CD4-positive, alpha-beta memory T cell (primary cell): Measurements from ENCODE around the gene CCDC3. TPM values are rescaled to one million over a fixed set of nuclear protein-coding genes. Genes with fewer than 3 reads are reported as not detected.

Experiments
- CTCF ChIA-PET: fragments of 350-600 bp; sonication (Branson Sonifier 250); formaldehyde crosslinking; loops from one replicate; lab custom pipeline; 2021; ENCODE audit warnings: inconsistent platforms; ENCODE audit not compliant: partially characterized antibody; lab: Charles Lee
- POLR2A ChIA-PET: fragments of 350-600 bp; sonication (Branson Sonifier 250); formaldehyde crosslinking; loops from one replicate; lab custom pipeline; 2021; ENCODE audit not compliant: partially characterized antibody; lab: Charles Lee
- DNase-seq, 5 donors: peaks; one replicate each; pipeline versions ENCODE4 v3.0.0 to v3.0.0-alpha.2; 2020 to 2022; ENCODE audit warnings: mixed read lengths in 1 of 5
- H3K27ac ChIP-seq: one replicate; pipeline ENCODE4 v1.7.0; 2013; ENCODE audit warnings: low read depth, low read length
- H3K27me3 ChIP-seq: 2 replicates; pipeline ENCODE4 v1.7.0; 2013; ENCODE audit warnings: mild to moderate bottlenecking, low read length, moderate library complexity; ENCODE audit not compliant: insufficient read depth
- H3K36me3 ChIP-seq: 2 replicates; pipeline ENCODE4 v1.7.0; 2013; ENCODE audit warnings: mild to moderate bottlenecking, low read length, moderate library complexity; ENCODE audit not compliant: insufficient read depth
- H3K4me1 ChIP-seq: 2 replicates; pipeline ENCODE4 v1.7.0; 2013; ENCODE audit warnings: mild to moderate bottlenecking, low read length, moderate library complexity; ENCODE audit not compliant: insufficient read depth
- H3K4me3 ChIP-seq, 2 donors: one replicate each; pipeline ENCODE4 v1.7.0; 2013; ENCODE audit warnings: low read length in 2 of 2, mild to moderate bottlenecking in 1 of 2
- H3K9me3 ChIP-seq, 2 donors: one replicate each; pipeline ENCODE4 v1.7.0; 2013; ENCODE audit warnings: low read length in 2 of 2, control low read depth in 1 of 2; ENCODE audit not compliant: control insufficient read depth in 1 of 2
- H3K27ac Mint-ChIP-seq, 7 donors: one replicate each; pipeline ENCODE4 v1.8.0; 2020 to 2021; ENCODE audit warnings: mixed read lengths in 7 of 7, mild to moderate bottlenecking in 6 of 7, inconsistent platforms in 3 of 7, moderate library complexity in 3 of 7
- H3K27me3 Mint-ChIP-seq, 2 donors: one replicate each; pipeline ENCODE4 v1.8.0; 2020 to 2021; ENCODE audit warnings: mixed read lengths in 2 of 2
- H3K36me3 Mint-ChIP-seq, 2 donors: one replicate each; pipeline ENCODE4 v1.8.0; 2020 to 2021; ENCODE audit warnings: mixed read lengths in 2 of 2, inconsistent platforms in 1 of 2, mild to moderate bottlenecking in 1 of 2
- H3K4me1 Mint-ChIP-seq, 4 donors: one replicate each; pipeline ENCODE4 v1.8.0; 2020 to 2021; ENCODE audit warnings: mixed read lengths in 4 of 4, mild to moderate bottlenecking in 1 of 4
- H3K4me3 Mint-ChIP-seq, 8 donors: one replicate each; pipeline ENCODE4 v1.8.0; 2020 to 2021; ENCODE audit warnings: mixed read lengths in 8 of 8, mild to moderate bottlenecking in 7 of 8, moderate library complexity in 6 of 8, inconsistent platforms in 3 of 8
- H3K9me3 Mint-ChIP-seq, 8 donors: one replicate each; pipeline ENCODE4 v1.8.0; 2020 to 2021; ENCODE audit warnings: mixed read lengths in 8 of 8, mild to moderate bottlenecking in 5 of 8, inconsistent platforms in 3 of 8, moderate library complexity in 1 of 8
- intact Hi-C: fragments of 100-400 bp; cut with micrococcal nuclease; formaldehyde crosslinking; loops from one replicate; pipeline ENCODE4 v1.15.1; 2023
- polyA plus RNA-seq, 2 donors: library from polyadenylated mRNA; unstranded; fragments of 300-500 nt; fragmentation: Illumina TruSeq; gene quantifications; one replicate each; pipeline ENCODE4 v1.2.3, GENCODE V29; 2021
- total RNA-seq, 2 experiments: library from RNA; stranded (reverse); gene quantifications; one replicate each; pipeline ENCODE4 v1.2.3, GENCODE V29; 2021

The CCDC3 gene
- total and polyA plus RNA-seq, 4 experiments from 2014 or later, result not detected

- peaks cover 0 to 21% (median 13%) of the 10 kb centered on the region in 8 donors for H3K9me3 Mint-ChIP-seq
- H3K27ac Mint-ChIP-seq, result no peak overlapping the region
- no peaks in the 10 kb centered on the region for H3K36me3 ChIP-seq
- ChIA-PET POLR2A (no interaction called here), CTCF (no interaction called here)
- H3K4me1 ChIP-seq, result no peaks in the 10 kb centered on the region
- peaks cover 2 to 6% of the 10 kb centered on the region in 2 donors for H3K27me3 Mint-ChIP-seq
- H3K4me3 Mint-ChIP-seq, result no peak overlapping the region
- peaks cover 0 to 4% of the 10 kb centered on the region in 2 donors for H3K36me3 Mint-ChIP-seq
- H3K9me3 ChIP-seq, result no peaks in the 10 kb centered on the region
- H3K4me3 ChIP-seq, result no peak overlapping the region
- DNase-seq, result no peak
- intact Hi-C loops, result no loop called here
- no peaks in the 10 kb centered on the region for H3K27me3 ChIP-seq
- no peak overlapping the region for H3K27ac ChIP-seq
- no peaks in the 10 kb centered on the region for H3K4me1 Mint-ChIP-seq
These were observed 50.9 kb downstream of the CCDC3 start for GRCh38 chr10:12950583-12951128.

DNA sequence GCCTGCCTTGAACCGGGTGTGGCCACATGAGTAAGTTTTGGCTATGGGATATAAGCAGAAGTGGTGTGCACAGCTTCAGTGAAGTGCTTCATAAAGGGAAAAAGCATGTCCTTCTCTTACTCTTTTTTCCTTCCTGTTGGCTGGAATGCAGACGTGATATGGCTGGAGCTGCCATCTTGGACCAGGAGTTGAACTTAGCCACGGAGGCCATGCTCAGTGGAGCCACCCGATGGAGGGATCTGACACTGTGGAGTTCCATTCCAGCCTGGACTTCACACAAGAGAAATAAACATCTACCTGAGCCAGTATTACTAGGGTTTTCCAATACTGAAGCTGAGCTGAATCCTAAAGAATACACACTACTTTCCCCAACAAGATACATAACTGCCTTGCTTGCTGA, 52.3 kb downstream of the CCDC3 start:
- H3K4me1 ChIP-seq, result no peaks in the 10 kb centered on the region
- POLR2A ChIA-PET, result no interaction called here
- intact Hi-C loops, result no loop called here
- Mint-ChIP-seq H3K4me1 (no peaks in the 10 kb centered on the region), H3K27me3 (peaks cover 2 to 3% of the 10 kb centered on the region in 2 donors), H3K27ac (no peak overlapping the region), H3K9me3 (peaks cover 0 to 18% (median 12%) of the 10 kb centered on the region in 8 donors), H3K4me3 (no peak overlapping the region), H3K36me3 (peaks cover 0 to 4% of the 10 kb centered on the region in 2 donors)
- no peak overlapping the region for H3K27ac ChIP-seq
- no peaks in the 10 kb centered on the region for H3K9me3 ChIP-seq
- CTCF ChIA-PET, result no interaction called here
- no peak overlapping the region for H3K4me3 ChIP-seq
- no peaks in the 10 kb centered on the region for H3K27me3 ChIP-seq
- H3K36me3 ChIP-seq, result no peaks in the 10 kb centered on the region
- no peak for DNase-seq

DNA sequence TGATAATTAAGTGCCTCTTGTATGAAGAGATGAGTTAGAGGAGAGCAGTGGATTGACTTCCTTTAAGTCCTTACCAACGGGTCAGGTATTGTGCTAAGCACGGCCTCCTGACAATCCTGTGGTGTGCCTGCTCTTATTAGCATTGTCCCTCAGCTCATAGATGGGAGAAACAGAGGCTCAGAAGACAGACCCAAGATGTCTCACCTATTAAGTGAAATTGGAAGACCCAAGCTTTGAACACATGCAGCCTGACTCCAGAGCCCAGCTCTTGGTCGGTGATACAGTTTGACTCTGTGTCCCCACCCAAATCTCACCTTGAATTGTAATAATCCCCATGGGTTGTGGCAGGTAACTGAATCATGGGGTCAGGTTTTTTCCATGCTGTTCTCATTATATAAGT, 53.8 kb downstream of the CCDC3 start:
- Histone ChIP-seq H3K36me3 (no peaks in the 10 kb centered on the region), H3K9me3 (no peaks in the 10 kb centered on the region), H3K27me3 (no peaks in the 10 kb centered on the region), H3K27ac (no peak overlapping the region), H3K4me1 (no peaks in the 10 kb centered on the region), H3K4me3 (no peak overlapping the region)
- Mint-ChIP-seq H3K36me3 (no peaks in the 10 kb centered on the region), H3K9me3 (peaks cover 0 to 10% (median 4%) of the 10 kb centered on the region in 8 donors), H3K27me3 (peaks cover 1 to 5% of the 10 kb centered on the region in 2 donors), H3K4me1 (no peaks in the 10 kb centered on the region), H3K27ac (no peak overlapping the region), H3K4me3 (no peak overlapping the region)
- intact Hi-C loops, result no loop called here
- POLR2A ChIA-PET, result no interaction called here
- DNase-seq, result no peak
- CTCF ChIA-PET, result no interaction called here

DNA sequence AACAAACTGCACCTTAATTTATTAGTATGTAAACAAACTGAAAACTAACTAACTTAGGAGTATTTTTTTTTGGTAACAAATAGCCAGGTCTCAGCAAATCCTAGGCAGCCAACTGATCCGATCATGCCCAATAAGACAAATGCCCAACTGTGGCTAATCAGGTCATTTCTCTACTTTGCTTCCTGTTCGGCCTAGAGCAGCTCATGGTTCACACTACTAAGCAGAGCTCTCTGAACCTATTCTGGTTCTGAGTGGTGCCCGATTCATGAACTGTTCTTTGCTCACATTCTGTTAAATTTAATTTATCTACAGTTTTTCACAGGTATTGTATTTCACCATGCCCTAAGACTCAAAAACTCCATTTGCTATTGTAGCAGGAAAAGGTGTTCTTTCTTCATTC, 55.1 kb downstream of the CCDC3 start:
- no peak overlapping the region for H3K27ac ChIP-seq
- no peaks in the 10 kb centered on the region for H3K9me3 ChIP-seq
- Mint-ChIP-seq H3K4me1 (no peaks in the 10 kb centered on the region), H3K36me3 (no peaks in the 10 kb centered on the region), H3K4me3 (no peak overlapping the region), H3K27ac (no peak overlapping the region), H3K27me3 (peaks cover 1 to 5% of the 10 kb centered on the region in 2 donors), H3K9me3 (peaks cover 0 to 3% (median 0%) of the 10 kb centered on the region in 8 donors)
- no peak for DNase-seq
- ChIA-PET POLR2A (no interaction called here), CTCF (no interaction called here)
- no peaks in the 10 kb centered on the region for H3K36me3 ChIP-seq
- no peaks in the 10 kb centered on the region for H3K27me3 ChIP-seq
- intact Hi-C loops, result no loop called here
- H3K4me1 ChIP-seq, result no peaks in the 10 kb centered on the region
- H3K4me3 ChIP-seq, result no peak overlapping the region

GRCh38 chr10:12945690-12946359, 55.7 kb downstream of the CCDC3 start:
- no peak overlapping the region for H3K27ac Mint-ChIP-seq
- H3K27me3 ChIP-seq, result no peaks in the 10 kb centered on the region
- H3K4me1 Mint-ChIP-seq, result no peaks in the 10 kb centered on the region
- H3K36me3 ChIP-seq, result no peaks in the 10 kb centered on the region
- H3K36me3 Mint-ChIP-seq, result no peaks in the 10 kb centered on the region
- H3K4me3 Mint-ChIP-seq, result no peak overlapping the region
- no peak overlapping the region for H3K4me3 ChIP-seq
- H3K27ac ChIP-seq, result no peak overlapping the region
- no peaks in the 10 kb centered on the region for H3K9me3 ChIP-seq
- peaks cover 1 to 5% of the 10 kb centered on the region in 2 donors for H3K27me3 Mint-ChIP-seq
- no peak for DNase-seq
- ChIA-PET POLR2A (no interaction called here), CTCF (no interaction called here)
- intact Hi-C loops, result no loop called here
- H3K9me3 Mint-ChIP-seq, result peaks cover 0 to 3% (median 0%) of the 10 kb centered on the region in 8 donors
- no peaks in the 10 kb centered on the region for H3K4me1 ChIP-seq

DNA sequence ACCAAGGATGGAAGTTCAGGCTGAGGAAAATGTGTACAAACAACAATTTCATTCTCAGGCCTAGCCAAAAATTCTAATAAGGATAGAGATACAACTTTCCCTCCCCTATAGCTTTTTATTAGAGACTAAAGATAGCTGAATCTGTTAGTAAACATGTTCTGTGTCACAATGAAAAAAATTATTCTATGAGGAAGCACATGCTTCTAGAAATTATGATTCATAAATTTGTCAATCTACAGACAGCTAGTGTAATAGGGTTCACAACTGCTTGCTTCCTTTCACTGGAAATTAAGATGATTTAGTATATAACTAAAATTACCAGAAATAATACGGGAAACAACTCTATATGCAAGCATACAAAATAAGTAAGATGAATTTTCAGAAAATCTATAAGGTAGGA, 56.6 kb downstream of the CCDC3 start:
- Histone ChIP-seq H3K4me1 (no peaks in the 10 kb centered on the region), H3K27ac (no peak overlapping the region), H3K9me3 (no peaks in the 10 kb centered on the region), H3K36me3 (no peaks in the 10 kb centered on the region), H3K4me3 (no peak overlapping the region), H3K27me3 (no peaks in the 10 kb centered on the region)
- Mint-ChIP-seq H3K9me3 (peaks cover 0 to 3% (median 0%) of the 10 kb centered on the region in 8 donors), H3K4me3 (no peak overlapping the region), H3K36me3 (no peaks in the 10 kb centered on the region), H3K27me3 (peaks cover 1 to 8% of the 10 kb centered on the region in 2 donors), H3K27ac (no peak overlapping the region), H3K4me1 (no peaks in the 10 kb centered on the region)
- ChIA-PET CTCF (no interaction called here), POLR2A (no interaction called here)
- intact Hi-C loops, result no loop called here
- no peak for DNase-seq

DNA sequence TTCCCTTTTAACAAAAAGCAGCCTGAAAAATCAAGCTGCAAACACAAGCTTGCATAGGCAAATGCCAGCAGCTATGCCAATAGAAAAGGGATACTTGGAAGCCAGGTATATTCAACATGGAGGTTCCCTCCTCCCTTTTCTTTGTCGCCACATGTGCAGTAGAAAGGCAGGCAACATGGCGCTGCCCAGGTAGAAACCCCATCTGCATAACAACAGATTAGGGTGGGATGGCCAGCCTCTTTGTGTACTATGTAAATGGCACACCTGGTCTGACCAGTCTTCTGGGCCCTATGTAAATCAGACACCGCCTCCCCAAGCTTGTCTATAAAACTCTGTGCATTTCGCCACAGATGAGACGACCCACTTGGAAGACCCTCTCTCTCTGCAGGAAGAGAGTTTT, 58.1 kb downstream of the CCDC3 start:
- Histone ChIP-seq H3K27ac (no peak overlapping the region), H3K9me3 (no peaks in the 10 kb centered on the region), H3K4me3 (no peak overlapping the region), H3K36me3 (no peaks in the 10 kb centered on the region), H3K4me1 (no peaks in the 10 kb centered on the region), H3K27me3 (no peaks in the 10 kb centered on the region)
- H3K27me3 Mint-ChIP-seq, result peaks cover 7 to 13% of the 10 kb centered on the region in 2 donors
- no peak overlapping the region for H3K27ac Mint-ChIP-seq
- POLR2A ChIA-PET, result no interaction called here
- no peak overlapping the region for H3K4me3 Mint-ChIP-seq
- no peaks in the 10 kb centered on the region for H3K4me1 Mint-ChIP-seq
- intact Hi-C loops, result no loop called here
- H3K9me3 Mint-ChIP-seq, result peaks cover 0 to 8% (median 0%) of the 10 kb centered on the region in 8 donors
- H3K36me3 Mint-ChIP-seq, result no peaks in the 10 kb centered on the region
- CTCF ChIA-PET, result no interaction called here
- DNase-seq, result no peak
